Mesothelial cell of epicardium (in vitro differentiated cells): Measurements from ENCODE around the gene MIEF2. TPM values are rescaled to one million over a fixed set of nuclear protein-coding genes. Genes with fewer than 3 reads are reported as not detected.
A peak's percentile ranks its signal among the peaks of the same experiment; 100 is the strongest.

Experiments used
- DNase-seq, 2 experiments: peaks; one replicate each; pipeline ENCODE4 v3.0.0; 2021; ENCODE audit warnings: low spot score in 2 of 2; ENCODE audit not compliant: unreplicated experiment in 2 of 2
- H3K27ac Mint-ChIP-seq: 2 replicates; pipeline ENCODE4 v1.8.0; 2021; ENCODE audit warnings: mixed read lengths
- H3K27me3 Mint-ChIP-seq: 2 replicates; pipeline ENCODE4 v1.8.0; 2021; ENCODE audit warnings: low read depth, mixed read lengths
- H3K36me3 Mint-ChIP-seq: 2 replicates; pipeline ENCODE4 v1.8.0; 2021; ENCODE audit warnings: mixed read lengths
- H3K4me1 Mint-ChIP-seq: 2 replicates; pipeline ENCODE4 v1.8.0; 2021; ENCODE audit warnings: mixed read lengths
- H3K4me3 Mint-ChIP-seq: 2 replicates; pipeline ENCODE4 v1.8.0; 2021; ENCODE audit warnings: mild to moderate bottlenecking, moderate library complexity, mixed read lengths
- H3K9me3 Mint-ChIP-seq: 2 replicates; pipeline ENCODE4 v1.8.0; 2021; ENCODE audit warnings: mixed read lengths
- total RNA-seq: library from RNA; stranded (reverse); gene quantifications from 3 replicates; pipeline ENCODE4 v1.2.1, GENCODE V29; 2021
- TF ChIP-seq, protein P1 (sequence below): fragments of 200-600 bp; sonication (generic); IDR thresholded peaks from one replicate; pipeline ENCODE4 v1.5.0; 2021; ENCODE audit warnings: antibody characterized with exemption; ENCODE audit not compliant: unreplicated experiment

MIEF2 gene
- total RNA-seq, 1 donor from 2014 or later, result 23.8 TPM

GRCh38 chr17:18253947-18254821 is 6.3 kb upstream of the MIEF2 start:
- DNase-seq, result no peak
- Mint-ChIP-seq H3K36me3 (peaks cover 21% of the 10 kb centered on the region), H3K27me3 (no peaks in the 10 kb centered on the region), H3K9me3 (no peaks in the 10 kb centered on the region), H3K27ac (no peak overlapping the region), H3K4me3 (no peak overlapping the region), H3K4me1 (peaks cover 13% of the 10 kb centered on the region)
- TF ChIP-seq, protein P1, sequence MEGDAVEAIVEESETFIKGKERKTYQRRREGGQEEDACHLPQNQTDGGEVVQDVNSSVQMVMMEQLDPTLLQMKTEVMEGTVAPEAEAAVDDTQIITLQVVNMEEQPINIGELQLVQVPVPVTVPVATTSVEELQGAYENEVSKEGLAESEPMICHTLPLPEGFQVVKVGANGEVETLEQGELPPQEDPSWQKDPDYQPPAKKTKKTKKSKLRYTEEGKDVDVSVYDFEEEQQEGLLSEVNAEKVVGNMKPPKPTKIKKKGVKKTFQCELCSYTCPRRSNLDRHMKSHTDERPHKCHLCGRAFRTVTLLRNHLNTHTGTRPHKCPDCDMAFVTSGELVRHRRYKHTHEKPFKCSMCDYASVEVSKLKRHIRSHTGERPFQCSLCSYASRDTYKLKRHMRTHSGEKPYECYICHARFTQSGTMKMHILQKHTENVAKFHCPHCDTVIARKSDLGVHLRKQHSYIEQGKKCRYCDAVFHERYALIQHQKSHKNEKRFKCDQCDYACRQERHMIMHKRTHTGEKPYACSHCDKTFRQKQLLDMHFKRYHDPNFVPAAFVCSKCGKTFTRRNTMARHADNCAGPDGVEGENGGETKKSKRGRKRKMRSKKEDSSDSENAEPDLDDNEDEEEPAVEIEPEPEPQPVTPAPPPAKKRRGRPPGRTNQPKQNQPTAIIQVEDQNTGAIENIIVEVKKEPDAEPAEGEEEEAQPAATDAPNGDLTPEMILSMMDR, result no peak

DNA sequence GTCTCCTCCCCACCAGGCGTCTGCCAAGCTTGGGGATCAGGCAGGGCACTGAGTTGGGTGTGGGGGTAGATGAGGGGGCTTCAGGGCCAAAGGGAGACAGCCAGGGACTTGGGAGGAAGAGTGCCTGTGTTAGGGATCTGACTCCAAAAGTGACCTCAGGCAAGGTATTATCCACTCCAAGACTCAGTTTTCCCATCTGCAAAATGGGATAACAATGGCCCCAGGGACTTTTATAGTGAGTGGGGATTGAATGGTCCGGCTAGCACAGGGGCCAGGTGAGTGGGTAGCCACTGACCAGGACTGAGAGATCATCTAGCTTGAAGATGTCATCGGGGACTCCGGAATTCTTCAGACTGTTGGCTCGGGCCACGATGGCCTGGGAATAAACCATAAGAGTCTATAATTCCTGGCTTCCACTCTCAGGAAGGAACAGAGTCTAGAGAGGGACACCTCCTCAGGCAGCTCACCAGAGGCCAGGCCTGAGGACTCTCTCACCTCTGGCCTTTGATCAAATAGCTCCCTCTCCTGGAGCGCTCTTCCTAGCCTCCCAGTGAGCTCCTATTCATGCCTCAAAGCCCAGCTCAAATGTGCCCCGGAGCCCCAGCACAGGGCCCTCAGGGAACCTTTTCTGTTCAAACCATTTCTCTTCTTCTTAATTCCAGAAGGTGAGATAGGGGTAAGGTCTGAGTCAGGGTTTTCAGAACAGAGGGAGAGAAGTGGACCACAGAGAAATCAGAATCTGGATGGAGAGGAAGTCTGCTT is 5.4 kb upstream of the MIEF2 start:
- H3K27me3 Mint-ChIP-seq, result no peaks in the 10 kb centered on the region
- H3K36me3 Mint-ChIP-seq, result peaks cover 20% of the 10 kb centered on the region
- H3K27ac Mint-ChIP-seq, result no peak overlapping the region
- no peak overlapping the region for H3K4me3 Mint-ChIP-seq
- no peaks in the 10 kb centered on the region for H3K9me3 Mint-ChIP-seq
- no peak for DNase-seq
- TF ChIP-seq, protein P1, result no peak
- peaks cover 19% of the 10 kb centered on the region for H3K4me1 Mint-ChIP-seq

GRCh38 chr17:18256351-18256750 is 4.1 kb upstream of the MIEF2 start:
- Mint-ChIP-seq H3K4me1 (peaks cover 21% of the 10 kb centered on the region), H3K27ac (no peak overlapping the region), H3K9me3 (no peaks in the 10 kb centered on the region), H3K4me3 (no peak overlapping the region), H3K27me3 (no peaks in the 10 kb centered on the region), H3K36me3 (peaks cover 11% of the 10 kb centered on the region)
- DNase-seq, result no peak
- TF ChIP-seq, protein P1, result no peak

- Mint-ChIP-seq H3K36me3 (peaks cover 7% of the 10 kb centered on the region), H3K27me3 (no peaks in the 10 kb centered on the region), H3K4me1 (peaks cover 25% of the 10 kb centered on the region), H3K9me3 (no peaks in the 10 kb centered on the region), H3K4me3 (peak overlapping the region; percentile 93), H3K27ac (peak overlapping the region; percentile 72)
- no peak for DNase-seq
- TF ChIP-seq, protein P1, result no peak
Measured at GRCh38 chr17:18256776-18257175, 3.7 kb upstream of the MIEF2 start.

DNA sequence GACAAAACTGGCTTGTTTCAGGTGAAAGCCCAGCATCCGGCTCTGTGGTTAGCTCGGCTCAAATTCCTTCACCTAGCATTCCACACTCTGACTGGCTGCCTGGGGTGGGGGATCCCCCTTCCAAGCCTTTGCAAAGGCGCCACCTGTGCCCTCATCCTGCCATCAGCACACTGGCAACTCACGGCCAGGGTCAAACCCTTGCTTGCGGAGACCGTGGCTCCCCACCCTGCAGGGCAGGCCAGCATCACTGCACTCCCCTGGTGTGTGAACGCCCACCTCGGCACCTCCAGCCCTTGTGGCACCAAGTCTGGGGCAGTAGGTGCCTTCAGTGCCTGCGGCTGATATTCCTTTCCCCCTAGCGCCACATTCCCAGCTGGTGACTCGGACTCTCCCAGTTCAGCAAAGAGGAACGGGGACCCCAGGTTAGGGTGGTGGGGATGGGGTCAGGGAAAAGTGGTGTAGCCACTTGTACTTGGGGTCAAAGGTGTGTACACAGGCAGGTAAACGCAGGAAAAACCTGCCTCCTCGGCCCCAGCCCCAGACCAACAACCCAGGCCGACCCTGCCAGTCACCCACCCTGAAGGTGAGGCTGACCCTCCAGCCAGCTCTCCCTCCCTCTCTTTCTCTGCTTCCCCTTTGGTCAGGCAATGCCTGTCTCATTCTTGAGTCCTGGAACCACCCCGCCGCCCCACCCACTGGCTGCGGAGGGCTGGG is 3.0 kb upstream of the MIEF2 start:
- peak overlapping the region; percentile 93 for H3K4me3 Mint-ChIP-seq
- H3K9me3 Mint-ChIP-seq, result no peaks in the 10 kb centered on the region
- H3K27me3 Mint-ChIP-seq, result no peaks in the 10 kb centered on the region

More for the DNA sequence above, 3.0 kb upstream of the MIEF2 start:
- TF ChIP-seq, protein P1, result no peak
- Mint-ChIP-seq H3K4me1 (peaks cover 29% of the 10 kb centered on the region), H3K27ac (peak overlapping the region; percentile 97), H3K36me3 (peaks cover 6% of the 10 kb centered on the region)
- no peak for DNase-seq
